Activated CD8-positive, alpha-beta memory T cell treated with anti-CD3 and anti-CD28 coated beads, Interleukin-2, amount 50 U/mL, for 1 hour (primary cell): ENCODE measurements around the gene ZNF337.
"Not testable (repeated sequence)": the region's sequence is repeated elsewhere in the genome, so short reads cannot be mapped to it uniquely, and the experiment has no call there.

Experiments
- DNase-seq: peaks from one replicate; pipeline ENCODE4 v3.0.0-alpha.2; 2020; ENCODE audit errors: extremely low read depth

Gene ZNF337

DNA sequence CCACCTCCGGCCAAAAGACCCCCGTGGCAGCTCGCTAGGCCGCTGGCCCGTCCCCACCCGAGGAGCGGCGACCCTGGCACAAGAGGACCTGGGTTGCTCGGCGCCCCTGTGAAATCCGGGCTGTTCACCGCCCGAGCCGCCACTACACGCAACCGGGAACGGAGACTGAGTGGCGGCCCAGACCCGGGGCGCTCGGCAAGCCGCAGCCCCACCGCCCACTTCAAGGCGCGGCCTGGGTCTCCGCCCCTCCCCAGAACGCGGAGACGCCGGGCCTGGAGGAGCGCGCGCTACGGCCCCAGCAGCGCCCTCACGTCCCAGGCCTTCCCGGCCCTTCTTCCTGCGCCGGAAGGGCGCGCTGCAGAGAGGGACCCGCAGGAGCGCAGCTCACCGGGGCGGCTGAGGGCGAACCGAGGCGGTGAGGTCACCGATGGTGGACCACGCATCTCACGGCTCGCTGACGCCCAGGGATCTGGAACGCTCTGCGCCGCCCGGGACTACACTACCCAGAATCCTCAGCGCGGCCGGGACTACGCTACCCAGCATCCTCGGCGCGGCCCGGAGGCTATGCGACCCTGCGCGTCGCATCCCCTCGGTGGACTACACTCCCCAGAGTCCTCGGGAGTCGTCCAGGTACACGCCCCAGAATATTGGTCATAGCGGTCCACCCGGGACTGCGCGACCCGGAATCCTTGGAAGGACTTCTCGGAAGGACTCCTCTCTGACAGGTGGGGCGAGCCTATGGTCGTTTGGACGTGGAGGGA, at the start of gene ZNF337:
Gene ZNF337 (minus strand): TSS at position 483 of the 761 bp plus-strand sequence. CDS start 10,436 bp downstream, outside the sequence.
- DNase-seq, result peak; percentile 70

- DNase-seq, result no peak
Measured at GRCh38 chr20:25745738-25746137, 49.1 kb upstream of the ZNF337 start.

GRCh38 chr20:25745100-25745499, 48.4 kb upstream of the ZNF337 start:
- DNase-seq, result no peak

DNA sequence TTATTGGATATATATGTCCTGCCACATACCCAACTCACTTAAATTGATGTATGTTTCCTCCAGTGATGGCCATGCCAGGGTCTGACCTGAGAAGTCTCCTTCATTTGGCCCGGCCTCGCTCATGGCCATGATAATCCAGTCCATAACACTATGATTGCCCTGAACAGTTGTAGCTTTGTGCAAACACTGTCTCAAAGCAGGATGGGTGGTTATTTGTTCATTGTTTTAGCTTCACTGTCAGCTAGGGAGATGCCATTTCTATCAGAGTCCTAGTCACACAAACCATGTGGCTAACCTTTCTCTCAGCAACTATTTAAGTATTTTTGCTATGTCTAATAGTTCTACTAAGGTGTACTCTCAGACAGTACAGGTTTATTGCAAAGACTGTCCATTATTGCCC, 47.6 kb upstream of the ZNF337 start:
- no peak for DNase-seq

- no peak for DNase-seq
Measured at GRCh38 chr20:25741088-25741487, 44.4 kb upstream of the ZNF337 start.

GRCh38 chr20:25739615-25740320, 43.1 kb upstream of the ZNF337 start:
- no peak for DNase-seq

DNA sequence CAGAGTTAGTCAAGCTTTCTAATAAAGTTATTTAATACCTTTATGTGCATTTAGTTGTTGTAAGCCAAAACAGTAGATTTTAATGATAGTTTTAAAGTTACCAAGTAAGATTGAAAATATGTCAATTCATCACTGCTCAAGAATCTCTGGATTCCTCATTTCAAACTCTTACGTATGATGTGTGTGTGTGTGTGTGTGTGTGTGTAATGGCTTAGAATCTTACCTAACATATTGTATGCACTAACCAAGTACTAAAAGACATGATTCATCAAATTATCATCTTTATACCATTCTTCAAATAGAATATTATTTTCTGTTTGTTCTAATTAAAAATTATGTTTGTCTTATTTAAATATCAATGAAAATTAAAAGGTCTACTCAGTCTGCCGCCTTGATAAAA, 41.5 kb upstream of the ZNF337 start:
- DNase-seq, result no peak

DNA sequence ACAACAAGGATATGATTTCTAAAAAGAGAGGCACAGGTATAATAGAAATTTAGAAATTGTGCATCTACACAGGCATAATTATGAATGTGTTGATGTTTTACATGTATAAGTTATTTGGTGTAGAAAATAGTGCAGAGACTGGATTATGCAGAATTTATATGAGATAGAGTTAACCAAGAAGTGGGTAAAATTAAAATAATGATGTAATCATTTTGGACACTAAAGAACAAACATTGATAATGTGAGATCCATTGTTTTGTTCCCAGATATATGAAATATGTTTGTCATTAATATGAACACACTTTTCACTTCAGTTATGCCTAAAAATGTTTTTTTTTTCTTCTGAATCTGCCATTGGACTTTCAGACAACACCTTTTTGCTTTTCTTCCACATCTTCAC, 37.2 kb upstream of the ZNF337 start:
- no peak for DNase-seq

GRCh38 chr20:25730862-25731261, 34.2 kb upstream of the ZNF337 start:
- DNase-seq, result no peak

DNA sequence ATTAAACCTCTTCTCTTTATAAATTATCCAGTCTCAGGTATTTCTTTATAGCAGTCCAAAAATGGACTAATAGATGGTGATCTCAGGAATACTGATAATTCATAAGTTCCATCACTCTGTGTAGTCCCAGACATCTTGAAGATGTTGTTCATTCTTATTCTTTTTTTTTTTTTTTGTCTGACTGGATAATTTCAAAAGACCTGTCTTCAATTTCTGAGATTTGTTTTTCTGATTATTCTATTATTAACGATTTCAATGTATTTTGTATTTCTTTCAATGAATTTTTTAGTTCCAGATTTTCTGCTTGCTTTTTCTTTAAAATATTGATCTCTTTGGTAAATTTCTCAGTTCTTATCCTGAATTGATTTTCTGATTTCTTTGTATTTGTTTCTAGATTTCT, 29.7 kb upstream of the ZNF337 start:
- no peak for DNase-seq

DNA sequence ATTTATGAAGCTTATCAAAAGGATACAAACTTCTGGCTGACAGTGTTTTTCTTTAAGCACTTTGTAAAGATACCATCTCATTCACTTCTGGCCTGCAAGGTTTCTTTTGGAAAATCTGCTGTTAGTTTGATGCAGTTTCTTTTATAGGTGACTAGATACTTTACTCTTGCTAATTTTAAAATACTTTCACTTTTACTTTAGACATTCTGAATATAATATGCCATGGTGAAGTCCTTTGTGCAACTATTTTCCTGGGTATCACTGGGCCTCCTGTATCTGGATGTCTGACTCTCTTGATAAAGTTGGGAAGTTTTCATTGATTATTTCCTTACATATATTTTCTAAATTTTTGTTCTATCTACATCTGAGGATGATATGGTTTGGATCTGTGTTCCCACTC, 29.0 kb upstream of the ZNF337 start:
- DNase-seq, result no peak

DNA sequence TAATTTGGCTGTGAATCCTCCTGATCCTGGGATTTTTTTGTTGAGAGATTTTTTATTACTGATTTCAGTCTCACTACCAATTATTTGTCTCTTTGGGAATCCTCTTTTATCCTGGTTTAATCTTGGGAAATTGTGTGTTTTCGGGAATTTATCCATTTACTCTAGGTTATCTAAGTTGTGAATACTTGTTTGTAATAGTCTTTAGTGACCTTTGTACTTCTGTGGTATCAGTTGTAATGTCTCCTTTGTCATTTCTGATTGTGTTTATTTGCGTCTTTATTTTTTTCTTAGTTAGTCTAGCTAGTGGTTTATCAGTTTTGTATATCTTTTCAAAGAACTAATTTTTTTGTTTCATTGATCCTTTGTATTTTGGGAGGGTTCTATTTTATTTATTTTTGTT, 27.3 kb upstream of the ZNF337 start:
- no peak for DNase-seq

- DNase-seq, result no peak
Measured at GRCh38 chr20:25720285-25720684, 23.6 kb upstream of the ZNF337 start.

GRCh38 chr20:25718896-25719809, 22.5 kb upstream of the ZNF337 start:
- DNase-seq, result not testable (repeated sequence)

- no peak for DNase-seq
Measured at GRCh38 chr20:25707695-25708094, 11.0 kb upstream of the ZNF337 start.

GRCh38 chr20:25706793-25707192, 10.1 kb upstream of the ZNF337 start:
- DNase-seq, result no peak

DNA sequence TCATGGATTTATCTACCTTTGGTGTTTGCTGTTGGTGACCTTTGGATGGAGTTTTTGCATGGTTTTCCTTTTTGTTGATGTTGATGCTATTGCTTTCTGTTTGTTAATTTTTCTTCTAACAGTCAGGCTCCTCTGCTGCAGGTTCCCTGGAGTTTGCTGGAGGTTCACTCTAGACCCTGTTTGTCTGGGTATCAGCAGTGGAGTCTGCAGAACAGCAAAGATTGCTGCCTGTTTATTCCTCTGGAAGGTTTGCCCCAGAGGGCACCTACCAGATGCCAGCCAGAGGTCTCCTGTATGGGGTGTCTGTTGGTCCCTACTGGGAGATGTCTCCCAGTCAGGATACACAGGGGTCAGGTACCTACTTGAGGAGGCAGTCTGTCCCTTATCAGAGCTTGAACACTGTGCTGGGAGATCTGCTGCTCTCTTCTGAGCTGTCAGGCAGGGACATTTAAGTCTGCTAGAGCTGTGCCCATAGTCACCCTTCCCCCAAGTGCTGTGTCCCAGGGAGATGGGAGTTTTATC, 9.2 kb upstream of the ZNF337 start:
- no peak for DNase-seq

DNA sequence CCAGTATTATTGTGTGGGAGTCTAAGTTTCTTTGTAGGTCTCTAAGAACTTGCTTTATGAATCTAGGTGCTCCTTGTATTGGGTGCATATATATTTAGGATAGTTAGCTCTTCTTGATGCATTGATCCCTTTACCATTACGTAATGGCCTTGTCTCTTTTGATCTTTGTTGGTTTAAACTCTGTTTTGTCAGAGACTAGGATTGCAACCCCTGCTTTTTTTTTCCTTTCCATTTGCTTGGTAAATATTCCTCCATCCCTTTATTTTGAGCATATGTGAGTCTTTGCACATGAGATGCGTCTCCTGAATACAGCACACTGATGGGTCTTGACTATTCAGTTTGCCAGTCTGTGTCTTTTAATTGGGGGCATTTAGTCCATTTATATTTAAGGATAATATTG, 7.7 kb upstream of the ZNF337 start:
- not testable (repeated sequence) for DNase-seq

GRCh38 chr20:25700835-25701234, 4.2 kb upstream of the ZNF337 start:
- DNase-seq, result not testable (repeated sequence)

GRCh38 chr20:25699914-25700313, 3.3 kb upstream of the ZNF337 start:
- no peak for DNase-seq

DNA sequence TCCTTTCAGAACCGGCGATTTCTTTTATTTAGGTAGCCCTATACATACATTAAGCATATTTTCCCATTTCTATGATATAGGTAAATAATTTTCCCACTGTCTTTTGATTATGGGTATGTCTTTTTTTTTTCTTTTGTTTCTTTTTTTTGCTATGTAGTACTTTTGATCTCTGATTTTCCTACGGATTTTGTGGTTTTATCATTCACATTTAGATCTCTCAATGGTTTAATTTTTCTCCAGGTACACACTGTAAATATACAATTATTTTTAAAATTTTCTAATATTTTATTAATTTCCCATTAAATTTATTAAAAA, 436 bp upstream of the ZNF337 start:
- DNase-seq, result no peak
